Liver (tissue), 9 donors: ENCODE data around the gene PRRX1. TPM values are rescaled to one million over a fixed set of nuclear protein-coding genes. Genes with fewer than 3 reads are reported as not detected.

Experiments
- DNase-seq: peaks from one replicate; pipeline ENCODE4 v3.0.0-alpha.2; 2017; ENCODE audit warnings: low spot score
- H3K27ac ChIP-seq, 2 donors: one replicate each; pipeline ENCODE4 v1.7.0; 2013; ENCODE audit warnings: inconsistent platforms in 2 of 2, low read length in 2 of 2, control low read depth in 1 of 2, low read depth in 1 of 2, mild to moderate bottlenecking in 1 of 2
- H3K27me3 ChIP-seq, 4 donors: one replicate each; pipeline versions ENCODE4 v1.6.1 to v1.7.0; 2013; ENCODE audit warnings: low read length in 3 of 4, inconsistent platforms in 1 of 4, mild to moderate bottlenecking in 1 of 4, moderate library complexity in 1 of 4; ENCODE audit not compliant: control insufficient read depth in 4 of 4, insufficient read depth in 4 of 4
- H3K36me3 ChIP-seq, 4 donors: one replicate each; pipeline versions ENCODE4 v1.6.1 to v1.7.0; 2013; ENCODE audit warnings: low read length in 3 of 4, mild to moderate bottlenecking in 3 of 4, low read depth in 1 of 4, moderate library complexity in 1 of 4; ENCODE audit not compliant: control insufficient read depth in 4 of 4, insufficient read depth in 3 of 4
- H3K4me1 ChIP-seq, 4 donors: one replicate each; pipeline versions ENCODE4 v1.6.1 to v1.7.0; 2013; ENCODE audit warnings: low read length in 3 of 4, mild to moderate bottlenecking in 3 of 4, moderate library complexity in 1 of 4; ENCODE audit not compliant: control insufficient read depth in 4 of 4, insufficient read depth in 4 of 4
- H3K4me3 ChIP-seq, 3 donors: one replicate each; pipeline versions ENCODE4 v1.6.1 to v1.7.0; 2013; ENCODE audit warnings: low read length in 3 of 3, control low read depth in 1 of 3, low read depth in 1 of 3, mild to moderate bottlenecking in 1 of 3
- H3K9ac ChIP-seq, 2 donors: one replicate each; pipeline ENCODE4 v1.7.0; 2013; ENCODE audit warnings: low read length in 2 of 2, mild to moderate bottlenecking in 2 of 2, moderate library complexity in 2 of 2, control low read depth in 1 of 2, low read depth in 1 of 2
- H3K9me3 ChIP-seq, 4 donors: one replicate each; pipeline versions ENCODE4 v1.6.1 to v1.7.0; 2013; ENCODE audit warnings: low read length in 3 of 4; ENCODE audit not compliant: control insufficient read depth in 4 of 4
- EGR1 ChIP-seq, 2 donors: IDR thresholded peaks; 2 replicates each; pipeline ENCODE4 v1.6.1; 2016 to 2018; ENCODE audit warnings: antibody characterized with exemption in 2 of 2, low read depth in 2 of 2
- FOXA1 ChIP-seq: IDR thresholded peaks from 2 replicates; pipeline ENCODE4 v1.6.1; 2016; ENCODE audit warnings: antibody characterized with exemption
- FOXA2 ChIP-seq: IDR thresholded peaks from 2 replicates; pipeline ENCODE4 v1.6.1; 2016; ENCODE audit warnings: antibody characterized with exemption
- GABPA ChIP-seq, 2 donors: IDR thresholded peaks in 1 of 2; conservative IDR thresholded peaks in 1 of 2; 2 replicates each; pipeline ENCODE4 v1.6.1; 2016; ENCODE audit warnings: antibody characterized with exemption in 2 of 2, mild to moderate bottlenecking in 1 of 2, moderate library complexity in 1 of 2
- HNF4A ChIP-seq, 2 donors: conservative IDR thresholded peaks; 2 replicates each; pipeline ENCODE4 v1.6.1; 2016; ENCODE audit warnings: antibody characterized with exemption in 2 of 2, mild to moderate bottlenecking in 2 of 2
- HNF4G ChIP-seq: IDR thresholded peaks from 2 replicates; pipeline ENCODE4 v1.6.1; 2016; ENCODE audit warnings: antibody characterized with exemption
- JUND ChIP-seq, 2 donors: IDR thresholded peaks; 2 replicates each; pipeline ENCODE4 v1.6.1; 2016; ENCODE audit warnings: antibody characterized with exemption in 2 of 2
- RAD21 ChIP-seq, 2 donors: IDR thresholded peaks; 2 replicates each; pipeline ENCODE4 v1.6.1; 2016; ENCODE audit warnings: antibody characterized with exemption in 2 of 2, mild to moderate bottlenecking in 2 of 2
- RXRA ChIP-seq, 2 donors: IDR thresholded peaks; 2 replicates each; pipeline ENCODE4 v1.6.1; 2017 to 2018; ENCODE audit warnings: antibody characterized with exemption in 2 of 2, mild to moderate bottlenecking in 1 of 2
- SP1 ChIP-seq: IDR thresholded peaks from 2 replicates; pipeline ENCODE4 v1.6.1; 2018; ENCODE audit warnings: antibody characterized with exemption, mild to moderate bottlenecking
- TAF1 ChIP-seq: conservative IDR thresholded peaks from 2 replicates; pipeline ENCODE4 v1.6.1; 2016; ENCODE audit warnings: antibody characterized with exemption, mild to moderate bottlenecking
- YY1 ChIP-seq: IDR thresholded peaks from 2 replicates; pipeline ENCODE4 v1.6.1; 2016; ENCODE audit warnings: antibody characterized with exemption, mild to moderate bottlenecking
- WGBS: extraction: QIAGEN DNeasy Blood & Tissue Kit; methylation state at CpG from one replicate; pipeline ENCODE4 v1.1.7; 2013; 5-methylcytosine and 5-hydroxymethylcytosine counted together
- polyA plus RNA-seq, 2 donors: library from polyadenylated mRNA; stranded (reverse) in 1 of 2; unstranded in 1 of 2; fragments of 200-250 nt in 1 of 2; fragments of >200 nt in 1 of 2; fragmentation: Nextera tagmentation in 1 of 2; extraction: Ambion mirVana in 1 of 2; gene quantifications; one replicate each; pipeline versions ENCODE4 v1.2.1 to v1.2.3, GENCODE V29; 2013 to 2015
- total RNA-seq, 2 donors: library from RNA; depleted of rRNA; stranded (reverse); fragments of >200 nt; gene quantifications; one replicate each; pipeline ENCODE4 v1.2.3, GENCODE V29; 2014
- TF ChIP-seq, protein P1 (sequence below): IDR thresholded peaks from 2 replicates; pipeline ENCODE4 v1.6.1; 2016; ENCODE audit warnings: antibody characterized with exemption
- TF ChIP-seq, protein P2 (sequence below): IDR thresholded peaks from 2 replicates; pipeline ENCODE4 v1.6.1; 2016; ENCODE audit warnings: antibody characterized with exemption, mild to moderate bottlenecking
- TF ChIP-seq, protein P3 (sequence below): IDR thresholded peaks from 2 replicates; pipeline ENCODE4 v1.6.1; 2016; ENCODE audit warnings: antibody characterized with exemption
- TF ChIP-seq, protein P4 (sequence below): IDR thresholded peaks from 2 replicates; pipeline ENCODE4 v1.6.1; 2016; ENCODE audit warnings: antibody characterized with exemption
- TF ChIP-seq, protein P5 (sequence below): fragments of 150-350 bp; IDR thresholded peaks from 2 replicates; pipeline ENCODE4 v1.5.1; 2017; ENCODE audit warnings: improper control_type of control experiment, low read depth, low read length; ENCODE audit not compliant: missing input control
- donor health status: healthy.
- donor health status: healthy.
- donor health status: healthy.
- donor health status: healthy.
- donor health status: healthy.

PRRX1 gene
- total and polyA plus RNA-seq, 4 donors: under 0.01 to 0.37 (median 0.25) TPM; not detected in 1

DNA sequence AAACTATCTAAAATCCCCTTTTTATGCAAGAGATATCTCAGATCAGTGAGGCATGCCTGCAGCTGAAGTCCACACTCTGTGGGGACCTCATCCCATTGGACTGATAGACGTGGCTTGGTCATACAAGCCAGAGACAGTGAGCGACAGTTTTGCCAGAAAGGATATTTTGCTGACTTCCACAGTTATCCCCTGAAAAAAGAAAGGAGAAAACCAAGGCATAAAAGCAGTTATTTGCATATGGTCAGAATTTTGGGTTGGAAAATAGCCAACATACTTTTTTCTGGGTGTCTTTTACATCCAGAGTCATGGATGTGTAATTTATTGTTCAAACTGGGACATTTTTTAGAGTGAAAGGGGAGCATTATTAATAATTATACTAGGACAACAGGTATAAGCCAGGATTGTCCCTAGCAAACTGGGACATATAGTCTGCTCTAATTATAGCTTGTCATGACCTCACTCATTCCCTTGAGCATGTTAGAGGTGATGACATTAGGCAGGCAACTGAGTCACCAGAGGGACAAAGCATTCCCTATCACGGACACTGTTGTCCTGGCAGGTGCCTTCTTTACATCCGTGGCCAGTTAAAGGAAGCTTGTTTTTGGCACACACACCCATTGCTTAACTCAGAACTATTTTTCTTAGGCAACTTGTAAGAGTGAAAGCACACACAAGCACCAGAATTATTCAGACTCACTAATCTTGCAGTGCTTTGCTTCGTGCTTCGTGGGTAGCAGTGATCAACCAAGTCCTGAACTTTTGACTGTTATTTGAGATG is 65.5 kb downstream of the PRRX1 start (continued):
- no peak for TF ChIP-seq FOXA1
- TF ChIP-seq JUND (IDR thresholded peaks at IDR 0.05): no peak
- no peak for TF ChIP-seq TAF1
- no peak for TF ChIP-seq HNF4A (conservative IDR thresholded peaks at IDR 0.05)

DNA sequence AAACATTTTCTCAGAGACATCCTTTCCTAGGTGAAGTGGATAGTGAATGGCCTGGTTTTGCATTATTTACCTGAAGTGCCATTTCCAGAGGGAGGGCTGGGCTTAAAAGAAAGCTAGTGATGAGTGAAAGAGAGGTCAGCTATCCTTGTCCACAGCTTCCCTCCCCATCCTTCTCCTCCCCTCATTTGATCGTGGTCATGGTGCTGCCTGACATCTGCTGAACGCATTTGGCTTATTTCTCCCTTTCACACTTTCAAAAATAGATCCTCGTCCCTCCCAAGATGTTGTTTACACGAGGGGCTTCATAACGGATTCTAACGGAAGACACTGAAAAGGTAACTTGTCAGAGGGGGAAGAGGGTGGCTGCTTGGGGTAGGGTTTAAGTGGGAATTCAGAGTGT is 66.1 kb downstream of the PRRX1 start:
- Histone ChIP-seq H3K4me1 (no peaks in the 10 kb centered on the region), H3K27me3 (peaks cover 0 to 10% (median 0%) of the 10 kb centered on the region in 4 donors), H3K9me3 (no peaks in the 10 kb centered on the region), H3K9ac (no peak overlapping the region), H3K36me3 (no peaks in the 10 kb centered on the region), H3K4me3 (no peak overlapping the region), H3K27ac (no peak overlapping the region)
- DNase-seq: no peak
- TF ChIP-seq FOXA1: no peak
- TF ChIP-seq, protein P1, sequence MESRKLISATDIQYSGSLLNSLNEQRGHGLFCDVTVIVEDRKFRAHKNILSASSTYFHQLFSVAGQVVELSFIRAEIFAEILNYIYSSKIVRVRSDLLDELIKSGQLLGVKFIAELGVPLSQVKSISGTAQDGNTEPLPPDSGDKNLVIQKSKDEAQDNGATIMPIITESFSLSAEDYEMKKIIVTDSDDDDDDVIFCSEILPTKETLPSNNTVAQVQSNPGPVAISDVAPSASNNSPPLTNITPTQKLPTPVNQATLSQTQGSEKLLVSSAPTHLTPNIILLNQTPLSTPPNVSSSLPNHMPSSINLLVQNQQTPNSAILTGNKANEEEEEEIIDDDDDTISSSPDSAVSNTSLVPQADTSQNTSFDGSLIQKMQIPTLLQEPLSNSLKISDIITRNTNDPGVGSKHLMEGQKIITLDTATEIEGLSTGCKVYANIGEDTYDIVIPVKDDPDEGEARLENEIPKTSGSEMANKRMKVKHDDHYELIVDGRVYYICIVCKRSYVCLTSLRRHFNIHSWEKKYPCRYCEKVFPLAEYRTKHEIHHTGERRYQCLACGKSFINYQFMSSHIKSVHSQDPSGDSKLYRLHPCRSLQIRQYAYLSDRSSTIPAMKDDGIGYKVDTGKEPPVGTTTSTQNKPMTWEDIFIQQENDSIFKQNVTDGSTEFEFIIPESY: no peak
- TF ChIP-seq, protein P2, sequence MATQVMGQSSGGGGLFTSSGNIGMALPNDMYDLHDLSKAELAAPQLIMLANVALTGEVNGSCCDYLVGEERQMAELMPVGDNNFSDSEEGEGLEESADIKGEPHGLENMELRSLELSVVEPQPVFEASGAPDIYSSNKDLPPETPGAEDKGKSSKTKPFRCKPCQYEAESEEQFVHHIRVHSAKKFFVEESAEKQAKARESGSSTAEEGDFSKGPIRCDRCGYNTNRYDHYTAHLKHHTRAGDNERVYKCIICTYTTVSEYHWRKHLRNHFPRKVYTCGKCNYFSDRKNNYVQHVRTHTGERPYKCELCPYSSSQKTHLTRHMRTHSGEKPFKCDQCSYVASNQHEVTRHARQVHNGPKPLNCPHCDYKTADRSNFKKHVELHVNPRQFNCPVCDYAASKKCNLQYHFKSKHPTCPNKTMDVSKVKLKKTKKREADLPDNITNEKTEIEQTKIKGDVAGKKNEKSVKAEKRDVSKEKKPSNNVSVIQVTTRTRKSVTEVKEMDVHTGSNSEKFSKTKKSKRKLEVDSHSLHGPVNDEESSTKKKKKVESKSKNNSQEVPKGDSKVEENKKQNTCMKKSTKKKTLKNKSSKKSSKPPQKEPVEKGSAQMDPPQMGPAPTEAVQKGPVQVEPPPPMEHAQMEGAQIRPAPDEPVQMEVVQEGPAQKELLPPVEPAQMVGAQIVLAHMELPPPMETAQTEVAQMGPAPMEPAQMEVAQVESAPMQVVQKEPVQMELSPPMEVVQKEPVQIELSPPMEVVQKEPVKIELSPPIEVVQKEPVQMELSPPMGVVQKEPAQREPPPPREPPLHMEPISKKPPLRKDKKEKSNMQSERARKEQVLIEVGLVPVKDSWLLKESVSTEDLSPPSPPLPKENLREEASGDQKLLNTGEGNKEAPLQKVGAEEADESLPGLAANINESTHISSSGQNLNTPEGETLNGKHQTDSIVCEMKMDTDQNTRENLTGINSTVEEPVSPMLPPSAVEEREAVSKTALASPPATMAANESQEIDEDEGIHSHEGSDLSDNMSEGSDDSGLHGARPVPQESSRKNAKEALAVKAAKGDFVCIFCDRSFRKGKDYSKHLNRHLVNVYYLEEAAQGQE: no peak
- TF ChIP-seq, protein P3, sequence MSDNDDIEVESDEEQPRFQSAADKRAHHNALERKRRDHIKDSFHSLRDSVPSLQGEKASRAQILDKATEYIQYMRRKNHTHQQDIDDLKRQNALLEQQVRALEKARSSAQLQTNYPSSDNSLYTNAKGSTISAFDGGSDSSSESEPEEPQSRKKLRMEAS: no peak
- no peak for TF ChIP-seq FOXA2
- no peak for TF ChIP-seq TAF1
- no peak for TF ChIP-seq EGR1 (IDR thresholded peaks at IDR 0.05; ENCODE audit: low read depth in 2 of 2)
- TF ChIP-seq HNF4G: no peak
- no peak for TF ChIP-seq RXRA (IDR thresholded peaks at IDR 0.05)
- TF ChIP-seq JUND (IDR thresholded peaks at IDR 0.05): no peak
- TF ChIP-seq SP1: no peak
- WGBS: 55% methylated on average over 6 of the region's 6 CpGs

DNA sequence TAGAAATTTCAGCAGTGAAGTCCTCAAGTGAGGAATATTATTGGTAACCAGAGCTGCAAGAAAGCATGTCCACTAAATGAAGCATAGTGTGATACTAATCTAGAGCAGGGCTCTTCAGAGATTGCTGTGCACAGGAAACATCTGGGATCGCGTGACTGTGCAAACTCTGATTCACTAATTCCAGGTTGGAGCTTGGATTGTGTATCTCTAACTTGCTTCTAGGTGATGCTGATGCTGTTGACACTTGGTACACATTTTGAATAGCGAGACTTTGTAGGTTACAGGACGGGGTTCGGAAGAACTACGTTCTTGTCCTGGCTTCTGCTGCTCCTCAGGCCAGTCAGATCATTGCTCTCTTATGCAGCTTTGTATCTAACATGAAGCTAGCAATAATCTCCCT is 66.5 kb downstream of the PRRX1 start:
- 80% methylated on average over 6 of the region's 6 CpGs for WGBS
- no peaks in the 10 kb centered on the region for H3K36me3 ChIP-seq
- TF ChIP-seq HNF4G (no peak), TAF1 (no peak), FOXA2 (no peak), HNF4A (conservative IDR thresholded peaks at IDR 0.05) (no peak), FOXA1 (no peak), GABPA (IDR thresholded peaks at IDR 0.05 in 1 of 2, conservative IDR thresholded peaks at IDR 0.05 in 1 of 2) (no peak), YY1 (no peak), RAD21 (IDR thresholded peaks at IDR 0.05) (no peak)
- TF ChIP-seq, protein P3: no peak
- TF ChIP-seq, protein P1: no peak
- TF ChIP-seq, protein P4, sequence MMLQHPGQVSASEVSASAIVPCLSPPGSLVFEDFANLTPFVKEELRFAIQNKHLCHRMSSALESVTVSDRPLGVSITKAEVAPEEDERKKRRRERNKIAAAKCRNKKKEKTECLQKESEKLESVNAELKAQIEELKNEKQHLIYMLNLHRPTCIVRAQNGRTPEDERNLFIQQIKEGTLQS: no peak
- TF ChIP-seq, protein P5, sequence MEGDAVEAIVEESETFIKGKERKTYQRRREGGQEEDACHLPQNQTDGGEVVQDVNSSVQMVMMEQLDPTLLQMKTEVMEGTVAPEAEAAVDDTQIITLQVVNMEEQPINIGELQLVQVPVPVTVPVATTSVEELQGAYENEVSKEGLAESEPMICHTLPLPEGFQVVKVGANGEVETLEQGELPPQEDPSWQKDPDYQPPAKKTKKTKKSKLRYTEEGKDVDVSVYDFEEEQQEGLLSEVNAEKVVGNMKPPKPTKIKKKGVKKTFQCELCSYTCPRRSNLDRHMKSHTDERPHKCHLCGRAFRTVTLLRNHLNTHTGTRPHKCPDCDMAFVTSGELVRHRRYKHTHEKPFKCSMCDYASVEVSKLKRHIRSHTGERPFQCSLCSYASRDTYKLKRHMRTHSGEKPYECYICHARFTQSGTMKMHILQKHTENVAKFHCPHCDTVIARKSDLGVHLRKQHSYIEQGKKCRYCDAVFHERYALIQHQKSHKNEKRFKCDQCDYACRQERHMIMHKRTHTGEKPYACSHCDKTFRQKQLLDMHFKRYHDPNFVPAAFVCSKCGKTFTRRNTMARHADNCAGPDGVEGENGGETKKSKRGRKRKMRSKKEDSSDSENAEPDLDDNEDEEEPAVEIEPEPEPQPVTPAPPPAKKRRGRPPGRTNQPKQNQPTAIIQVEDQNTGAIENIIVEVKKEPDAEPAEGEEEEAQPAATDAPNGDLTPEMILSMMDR: no peak

More for the DNA sequence above, 66.5 kb downstream of the PRRX1 start:
- no peaks in the 10 kb centered on the region for H3K9me3 ChIP-seq
- no peaks in the 10 kb centered on the region for H3K4me1 ChIP-seq
- peaks cover 0 to 10% (median 0%) of the 10 kb centered on the region in 4 donors for H3K27me3 ChIP-seq
- no peak overlapping the region for H3K9ac ChIP-seq
- H3K4me3 ChIP-seq: no peak overlapping the region
- H3K27ac ChIP-seq: no peak overlapping the region
- DNase-seq: no peak
